Measurements from ENCODE around the gene ZNF783.

Gene ZNF783

DNA sequence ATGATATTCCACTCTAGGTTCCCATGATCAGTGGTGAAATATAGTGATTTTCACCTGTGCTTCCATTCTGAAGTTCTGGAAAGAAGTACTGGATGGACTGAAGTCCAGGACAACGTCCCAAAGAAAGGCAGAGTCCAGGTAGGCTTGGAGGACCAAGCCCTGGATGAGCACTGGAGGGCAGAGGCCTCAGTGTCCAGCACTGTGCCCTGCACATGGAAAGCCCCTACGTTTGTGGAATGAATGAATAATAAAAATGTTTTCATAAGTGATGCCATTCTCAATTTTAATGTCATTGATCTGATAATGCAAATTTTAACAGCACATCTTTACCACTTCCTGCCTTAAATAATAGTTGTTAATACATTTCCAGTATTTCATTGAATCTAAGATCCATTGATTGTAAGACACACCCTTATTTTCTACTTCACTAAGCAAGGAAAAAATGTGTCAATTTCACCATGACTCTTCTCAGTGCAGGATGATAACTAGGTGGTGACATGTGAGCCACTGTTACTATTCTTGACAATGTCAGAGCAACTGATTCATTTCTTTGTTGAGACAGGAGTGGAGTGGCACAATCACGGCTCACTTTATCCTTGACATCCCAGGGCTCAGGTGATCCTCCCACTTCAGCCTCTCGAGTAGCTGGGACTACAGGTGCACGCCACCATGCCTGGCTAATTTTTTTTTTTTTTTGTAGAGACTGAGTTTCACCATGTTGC is 35.2 kb downstream of the ZNF783 start:
- DNase-seq, result no peak
- intact Hi-C loops (cut with DNase I; ENCODE audit: low total_unique reads), result no loop called here

DNA sequence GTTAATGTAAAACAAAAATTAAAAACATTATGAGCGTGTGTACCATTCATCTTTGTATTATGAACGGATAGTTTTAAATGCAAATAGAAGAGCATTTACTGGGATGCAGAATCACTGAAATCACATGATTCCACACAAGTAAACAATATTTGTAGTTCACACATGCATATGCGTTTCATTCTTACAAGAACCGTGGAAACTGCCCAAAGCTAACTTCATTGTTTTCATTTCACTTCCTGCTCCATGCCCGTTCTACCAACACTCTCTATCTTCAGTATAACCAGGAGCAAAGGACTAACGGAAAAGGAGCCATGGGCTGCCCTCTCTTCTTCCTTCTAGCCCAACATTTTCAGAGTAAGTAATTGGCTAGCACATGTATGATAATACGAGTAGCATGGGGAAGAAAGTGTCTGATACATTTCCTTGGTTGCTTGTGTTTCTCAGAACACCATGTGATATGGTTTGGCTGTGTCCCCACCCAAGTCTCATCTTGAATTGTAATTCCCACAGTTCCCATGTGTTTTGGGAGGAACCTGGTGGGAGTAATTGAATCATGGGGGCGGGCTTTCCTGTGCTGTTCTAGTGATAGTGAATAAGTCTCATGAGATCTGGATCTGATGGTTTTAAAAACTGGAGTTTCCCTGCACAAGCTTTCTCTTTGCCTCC is 38.8 kb downstream of the ZNF783 start:
- Histone ChIP-seq H3K4me3 (no peak overlapping the region), H3K36me3 (peaks cover 1 to 14% (median 4%) of the 10 kb centered on the region in 3 donors), H3K4me1 (no peaks in the 10 kb centered on the region), H3K27me3 (peaks cover 0 to 2% of the 10 kb centered on the region in 2 donors), H3K9me3 (no peaks in the 10 kb centered on the region), H3K27ac (no peak overlapping the region)
- intact Hi-C loops (cut with DNase I; ENCODE audit: low total_unique reads), result no loop called here
- DNase-seq, result no peak
- TF ChIP-seq CTCF (IDR thresholded peaks at IDR 0.05), result no peak

More for the DNA sequence above, 35.2 kb downstream of the ZNF783 start:
- no peaks in the 10 kb centered on the region for H3K4me1 ChIP-seq
- H3K36me3 ChIP-seq, result peaks cover 18 to 50% (median 37%) of the 10 kb centered on the region in 3 donors
- no peaks in the 10 kb centered on the region for H3K27me3 ChIP-seq
- H3K27ac ChIP-seq, result no peak overlapping the region
- TF ChIP-seq CTCF (IDR thresholded peaks at IDR 0.05), result no peak
- no peaks in the 10 kb centered on the region for H3K9me3 ChIP-seq
- no peak overlapping the region for H3K4me3 ChIP-seq

- no peak for TF ChIP-seq CTCF (IDR thresholded peaks at IDR 0.05)
- DNase-seq, result no peak
These were observed 40.2 kb downstream of the ZNF783 start for GRCh38 chr7:149302222-149302621.

DNA sequence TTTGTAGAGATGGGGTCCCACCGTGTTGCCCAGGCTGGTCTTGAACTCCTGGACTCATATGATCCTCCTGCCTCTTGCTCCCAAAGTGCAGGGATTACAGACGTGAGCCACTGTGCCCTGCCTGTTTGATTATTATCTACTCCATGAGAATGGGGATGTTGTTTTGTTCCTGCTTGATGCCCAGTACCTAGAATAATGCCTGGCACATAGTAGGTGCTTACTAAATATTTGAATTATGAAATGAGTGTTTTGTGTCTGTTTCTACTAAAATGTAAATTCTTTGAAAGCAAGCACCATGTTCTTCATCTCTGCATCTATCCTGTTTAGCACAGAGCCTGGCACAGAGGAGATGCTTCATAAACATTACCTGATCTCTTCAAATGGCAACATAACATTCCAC is 40.9 kb downstream of the ZNF783 start:
- TF ChIP-seq CTCF (IDR thresholded peaks at IDR 0.05), result no peak
- intact Hi-C loops (cut with DNase I; ENCODE audit: low total_unique reads), result no loop called here
- no peaks in the 10 kb centered on the region for H3K36me3 ChIP-seq
- no peaks in the 10 kb centered on the region for H3K9me3 ChIP-seq
- no peak overlapping the region for H3K4me3 ChIP-seq
- peaks cover 0 to 2% of the 10 kb centered on the region in 2 donors for H3K27me3 ChIP-seq
- DNase-seq, result no peak
- no peak overlapping the region for H3K27ac ChIP-seq
- no peaks in the 10 kb centered on the region for H3K4me1 ChIP-seq

More at GRCh38 chr7:149302222-149302621, 40.2 kb downstream of the ZNF783 start:
- no peak overlapping the region for H3K27ac ChIP-seq
- H3K9me3 ChIP-seq, result no peaks in the 10 kb centered on the region
- intact Hi-C loops (cut with DNase I; ENCODE audit: low total_unique reads), result no loop called here
- H3K36me3 ChIP-seq, result peaks cover 0 to 4% (median 0%) of the 10 kb centered on the region in 3 donors
- peaks cover 0 to 2% of the 10 kb centered on the region in 2 donors for H3K27me3 ChIP-seq
- no peaks in the 10 kb centered on the region for H3K4me1 ChIP-seq
- no peak overlapping the region for H3K4me3 ChIP-seq

- TF ChIP-seq CTCF (IDR thresholded peaks at IDR 0.05), result no peak
- intact Hi-C loops (cut with DNase I; ENCODE audit: low total_unique reads), result no loop called here
- no peak for DNase-seq
- Histone ChIP-seq H3K4me1 (no peaks in the 10 kb centered on the region), H3K4me3 (no peak overlapping the region), H3K27me3 (peaks cover 0 to 2% of the 10 kb centered on the region in 2 donors), H3K9me3 (no peaks in the 10 kb centered on the region), H3K27ac (no peak overlapping the region), H3K36me3 (no peaks in the 10 kb centered on the region)
These were observed 42.0 kb downstream of the ZNF783 start for GRCh38 chr7:149304006-149304405.

Measured in tibial artery (tissue), 4 donors.